ENCODE measurements around the gene MAP1LC3A.

The MAP1LC3A gene

DNA sequence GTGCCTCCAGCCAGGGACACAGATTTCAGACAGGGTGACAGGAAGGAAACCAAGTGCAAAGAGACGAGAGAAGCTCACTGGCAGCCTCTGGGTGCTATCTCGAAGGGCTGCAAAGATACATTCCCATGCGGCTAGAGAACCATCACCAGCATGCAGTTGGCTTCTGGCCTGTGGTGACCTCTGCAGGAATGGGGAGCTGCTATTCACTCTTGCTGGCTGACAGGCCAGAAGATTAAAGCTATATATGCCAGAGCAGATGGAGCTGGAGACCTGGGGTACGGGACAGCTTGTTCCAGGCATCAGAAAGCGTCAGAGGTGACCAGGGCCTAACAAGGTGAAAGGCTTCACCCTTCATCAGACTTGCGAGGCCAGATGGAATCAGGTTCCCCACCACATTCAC is 20.0 kb downstream of the MAP1LC3A start:
- no peaks in the 10 kb centered on the region for H3K27me3 ChIP-seq (ENCODE audit: low read depth, low read length)
- peaks cover 4 to 5% of the 10 kb centered on the region in 2 donors for H3K4me1 ChIP-seq (ENCODE audit: control insufficient read depth in 1 of 2, insufficient read depth in 2 of 2, low read length in 2 of 2)
- peaks cover 11 to 31% of the 10 kb centered on the region in 2 donors for H3K36me3 ChIP-seq (ENCODE audit: control insufficient read depth in 1 of 2, insufficient read depth in 2 of 2, low read length in 2 of 2)
- H3K27ac ChIP-seq (ENCODE audit: low read length): no peak overlapping the region
- no peak overlapping the region for H3K4me3 ChIP-seq (ENCODE audit: low read depth in 1 of 2, low read length in 2 of 2)
- no peaks in the 10 kb centered on the region for H3K9me3 ChIP-seq (ENCODE audit: control insufficient read depth in 1 of 2, low read length in 2 of 2)

DNA sequence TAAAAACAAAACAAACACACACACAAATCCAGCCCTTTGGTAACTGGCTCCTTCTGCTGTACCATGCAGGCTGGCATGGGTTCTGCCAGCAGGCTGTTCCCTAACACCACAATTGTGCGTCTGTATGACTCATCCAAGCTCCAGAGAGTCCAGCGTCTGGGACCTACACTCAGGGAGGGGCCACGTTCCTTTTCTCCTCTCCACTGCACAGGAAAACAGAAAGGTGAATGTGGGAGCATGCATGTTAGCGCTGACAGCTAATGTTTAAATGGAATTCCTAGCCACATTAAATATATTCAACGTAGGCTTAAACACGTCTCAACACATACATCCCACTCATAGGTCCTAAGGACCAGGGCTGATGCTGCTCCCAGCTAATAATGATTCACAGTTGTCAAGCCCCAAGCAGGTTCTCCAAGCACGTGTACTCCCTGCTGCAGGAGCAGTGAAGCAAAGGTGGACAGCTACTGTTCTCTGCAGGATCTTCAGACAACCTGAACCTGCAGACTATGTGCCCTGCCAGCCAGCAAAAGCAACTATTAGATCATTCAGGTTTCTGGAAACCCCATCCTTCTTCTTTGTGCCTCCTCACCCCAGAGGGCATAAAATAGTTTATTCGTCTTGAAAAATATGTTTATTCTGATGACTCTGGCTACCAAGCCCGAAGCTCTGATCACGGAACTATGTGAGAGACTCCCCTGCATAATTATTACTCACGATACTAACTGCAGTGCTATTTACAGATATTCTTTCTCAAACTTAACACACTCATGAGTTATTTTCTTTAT is 20.9 kb downstream of the MAP1LC3A start:
- Histone ChIP-seq H3K27ac (ENCODE audit: low read length) (no peak overlapping the region), H3K4me1 (ENCODE audit: control insufficient read depth in 1 of 2, insufficient read depth in 2 of 2, low read length in 2 of 2) (peaks cover 4 to 5% of the 10 kb centered on the region in 2 donors), H3K27me3 (ENCODE audit: low read depth, low read length) (no peaks in the 10 kb centered on the region), H3K4me3 (ENCODE audit: low read depth in 1 of 2, low read length in 2 of 2) (no peak overlapping the region), H3K36me3 (ENCODE audit: control insufficient read depth in 1 of 2, insufficient read depth in 2 of 2, low read length in 2 of 2) (peaks cover 5 to 23% of the 10 kb centered on the region in 2 donors), H3K9me3 (ENCODE audit: control insufficient read depth in 1 of 2, low read length in 2 of 2) (no peaks in the 10 kb centered on the region)

DNA sequence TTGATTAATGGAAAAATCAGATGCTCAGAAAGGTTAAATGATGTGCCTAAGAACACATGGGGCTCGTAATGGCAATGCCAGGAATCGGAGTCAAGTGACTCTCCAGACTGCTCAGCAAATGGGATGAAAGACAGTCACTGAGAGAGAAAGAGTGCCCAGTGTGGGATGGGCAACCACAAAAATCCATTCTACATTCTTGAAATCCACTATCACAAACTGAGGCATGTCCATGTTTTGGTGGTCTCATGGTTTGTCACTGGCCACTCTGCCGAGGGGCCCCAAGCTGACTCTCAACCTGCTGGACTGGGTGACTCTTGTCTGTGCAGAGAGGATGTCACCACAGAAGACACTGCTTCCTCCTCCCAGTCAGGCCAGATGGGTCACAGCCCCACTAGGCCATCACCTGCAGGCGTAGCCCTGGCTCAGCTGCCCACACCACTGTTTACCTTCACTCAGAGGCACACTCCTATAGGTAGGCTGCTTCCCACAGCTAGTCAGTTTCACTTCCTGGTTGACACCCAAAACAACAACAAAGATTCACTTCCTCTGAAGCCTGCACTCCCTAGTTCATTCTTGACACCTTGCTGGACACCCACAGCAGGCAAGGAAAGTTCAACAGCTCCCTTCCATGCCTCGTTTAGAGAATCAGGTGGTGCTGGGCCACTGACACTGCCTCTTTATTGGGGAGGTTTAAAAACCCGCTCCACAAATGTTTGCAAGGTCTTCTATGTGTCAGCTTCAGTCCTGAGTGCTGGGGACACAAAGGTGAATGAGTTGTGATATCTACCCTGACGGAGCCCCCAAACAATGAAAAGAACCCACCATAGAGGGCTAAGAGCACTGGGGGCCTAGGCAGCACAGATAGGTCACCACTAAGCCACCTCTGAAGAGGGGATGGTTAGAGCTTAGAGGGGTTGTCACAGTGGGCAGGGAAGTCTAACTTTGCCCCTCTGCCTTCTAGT is 21.7 kb downstream of the MAP1LC3A start:
- no peaks in the 10 kb centered on the region for H3K27me3 ChIP-seq (ENCODE audit: low read depth, low read length)
- peaks cover 8 to 21% of the 10 kb centered on the region in 2 donors for H3K36me3 ChIP-seq (ENCODE audit: control insufficient read depth in 1 of 2, insufficient read depth in 2 of 2, low read length in 2 of 2)
- no peaks in the 10 kb centered on the region for H3K9me3 ChIP-seq (ENCODE audit: control insufficient read depth in 1 of 2, low read length in 2 of 2)
- H3K4me1 ChIP-seq (ENCODE audit: control insufficient read depth in 1 of 2, insufficient read depth in 2 of 2, low read length in 2 of 2): peaks cover 4 to 5% of the 10 kb centered on the region in 2 donors
- H3K4me3 ChIP-seq (ENCODE audit: low read depth in 1 of 2, low read length in 2 of 2): no peak overlapping the region
- H3K27ac ChIP-seq (ENCODE audit: low read length): no peak overlapping the region

DNA sequence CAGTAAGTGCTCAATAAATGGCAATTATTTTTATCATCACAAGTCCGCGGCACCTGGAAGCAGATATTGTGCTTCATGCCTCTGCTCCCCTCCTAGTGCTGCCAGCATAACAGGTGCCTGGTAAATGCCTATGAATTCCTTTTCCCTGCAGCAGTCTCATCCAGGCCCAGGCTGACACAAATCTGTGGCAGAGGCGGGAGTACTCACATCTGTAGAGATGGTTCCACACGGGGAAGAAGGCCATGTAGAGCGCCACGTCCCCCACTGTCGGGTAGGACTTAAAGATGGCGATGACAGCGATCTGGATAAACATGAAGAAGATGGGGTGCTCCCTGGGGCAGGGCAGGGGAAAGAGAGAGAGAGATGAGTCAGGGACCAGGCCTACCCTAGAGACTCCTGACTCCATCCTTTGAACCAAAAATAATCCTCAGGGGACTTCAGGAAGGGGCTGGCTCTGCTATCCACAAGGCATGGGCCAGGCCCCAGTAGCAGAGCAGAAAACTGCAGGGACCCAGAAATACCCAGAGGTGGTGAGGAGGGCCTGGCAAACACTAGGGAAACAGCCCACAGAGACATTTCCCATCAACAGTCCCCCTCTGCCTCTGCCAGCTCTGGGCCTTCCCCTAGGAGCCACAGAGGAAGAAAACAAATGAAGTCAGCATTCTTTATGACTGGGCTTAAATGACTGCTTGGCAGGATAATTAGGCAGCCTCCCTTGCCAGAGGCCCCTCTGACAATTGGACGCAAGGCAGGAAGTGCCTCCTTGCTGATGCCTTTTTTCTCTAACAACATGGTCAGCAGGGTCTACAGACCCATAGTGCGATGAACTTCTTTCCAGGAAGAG is 23.0 kb downstream of the MAP1LC3A start:
- Histone ChIP-seq H3K4me3 (ENCODE audit: low read depth in 1 of 2, low read length in 2 of 2) (no peak overlapping the region), H3K4me1 (ENCODE audit: control insufficient read depth in 1 of 2, insufficient read depth in 2 of 2, low read length in 2 of 2) (peaks cover 4 to 5% of the 10 kb centered on the region in 2 donors), H3K27ac (ENCODE audit: low read length) (no peak overlapping the region), H3K9me3 (ENCODE audit: control insufficient read depth in 1 of 2, low read length in 2 of 2) (no peaks in the 10 kb centered on the region), H3K36me3 (ENCODE audit: control insufficient read depth in 1 of 2, insufficient read depth in 2 of 2, low read length in 2 of 2) (peaks cover 8 to 20% of the 10 kb centered on the region in 2 donors), H3K27me3 (ENCODE audit: low read depth, low read length) (no peaks in the 10 kb centered on the region)

DNA sequence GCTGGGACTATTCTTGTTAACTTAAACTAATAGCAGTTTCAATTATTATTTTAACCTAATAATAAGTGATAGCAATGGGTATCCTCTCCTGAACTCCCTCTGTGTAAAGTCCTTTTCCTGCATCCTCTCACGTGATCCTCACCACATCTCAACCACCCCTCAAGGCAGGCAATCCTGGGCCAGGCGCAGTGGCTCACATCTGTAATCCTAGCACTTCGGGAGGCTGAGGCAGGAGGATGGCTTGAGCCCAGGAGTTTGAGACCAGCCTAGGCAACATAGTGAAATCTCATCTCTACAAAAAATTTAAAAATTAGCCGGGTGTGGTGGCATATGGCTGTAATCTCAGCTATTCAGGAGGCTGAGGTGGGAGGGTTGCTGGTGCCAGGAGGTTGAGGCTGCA is 23.7 kb downstream of the MAP1LC3A start:
- Histone ChIP-seq H3K27me3 (ENCODE audit: low read depth, low read length) (no peaks in the 10 kb centered on the region), H3K36me3 (ENCODE audit: control insufficient read depth in 1 of 2, insufficient read depth in 2 of 2, low read length in 2 of 2) (peaks cover 8 to 19% of the 10 kb centered on the region in 2 donors), H3K4me3 (ENCODE audit: low read depth in 1 of 2, low read length in 2 of 2) (no peak overlapping the region), H3K4me1 (ENCODE audit: control insufficient read depth in 1 of 2, insufficient read depth in 2 of 2, low read length in 2 of 2) (peaks cover 4 to 5% of the 10 kb centered on the region in 2 donors), H3K9me3 (ENCODE audit: control insufficient read depth in 1 of 2, low read length in 2 of 2) (no peaks in the 10 kb centered on the region), H3K27ac (ENCODE audit: low read length) (no peak overlapping the region)

DNA sequence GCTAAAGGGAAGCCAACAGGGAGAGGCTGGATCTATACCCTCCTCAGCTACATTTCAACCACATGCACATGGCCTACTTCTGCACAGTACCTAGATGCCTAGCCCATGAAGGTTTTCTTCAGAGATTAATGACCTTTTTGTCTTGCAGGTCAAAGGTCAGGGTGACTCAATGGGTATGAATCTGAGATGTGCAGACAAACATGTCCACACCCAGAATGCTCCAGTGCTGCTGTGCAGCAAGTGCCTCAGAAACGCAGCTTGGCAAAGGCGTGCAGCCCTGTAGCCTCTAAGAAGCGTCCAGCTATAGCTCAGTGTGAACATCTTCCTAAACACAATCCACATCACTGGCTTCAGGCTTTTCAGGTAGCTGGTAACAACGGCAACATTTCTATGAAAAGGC is 24.4 kb downstream of the MAP1LC3A start:
- Histone ChIP-seq H3K9me3 (ENCODE audit: control insufficient read depth in 1 of 2, low read length in 2 of 2) (no peaks in the 10 kb centered on the region), H3K4me1 (ENCODE audit: control insufficient read depth in 1 of 2, insufficient read depth in 2 of 2, low read length in 2 of 2) (peaks cover 4 to 5% of the 10 kb centered on the region in 2 donors), H3K27ac (ENCODE audit: low read length) (no peak overlapping the region), H3K36me3 (ENCODE audit: control insufficient read depth in 1 of 2, insufficient read depth in 2 of 2, low read length in 2 of 2) (peaks cover 8 to 25% of the 10 kb centered on the region in 2 donors), H3K27me3 (ENCODE audit: low read depth, low read length) (no peaks in the 10 kb centered on the region), H3K4me3 (ENCODE audit: low read depth in 1 of 2, low read length in 2 of 2) (no peak overlapping the region)

DNA sequence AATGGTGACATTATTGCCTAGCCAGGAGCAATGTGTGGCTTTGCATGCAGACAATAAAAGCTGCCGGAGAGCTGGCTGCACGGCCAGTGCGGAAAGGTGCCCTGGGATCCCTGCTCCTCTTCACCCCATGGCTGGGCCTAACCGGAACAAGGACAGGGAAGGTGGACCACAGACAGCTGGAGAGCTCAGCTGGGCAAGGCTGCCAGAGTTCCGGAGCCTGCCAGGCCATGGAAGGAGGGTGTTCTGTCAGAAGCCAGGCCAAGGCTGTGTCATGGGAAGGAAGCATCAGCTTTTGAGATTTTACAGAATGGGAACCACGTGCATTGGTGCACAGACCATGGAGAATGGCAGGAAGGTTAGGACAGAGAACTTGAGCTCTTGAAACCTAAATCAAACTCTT is 25.0 kb downstream of the MAP1LC3A start:
- no peaks in the 10 kb centered on the region for H3K27me3 ChIP-seq (ENCODE audit: low read depth, low read length)
- H3K27ac ChIP-seq (ENCODE audit: low read length): no peak overlapping the region
- peaks cover 5 to 28% of the 10 kb centered on the region in 2 donors for H3K36me3 ChIP-seq (ENCODE audit: control insufficient read depth in 1 of 2, insufficient read depth in 2 of 2, low read length in 2 of 2)
- H3K4me3 ChIP-seq (ENCODE audit: low read depth in 1 of 2, low read length in 2 of 2): no peak overlapping the region
- no peaks in the 10 kb centered on the region for H3K9me3 ChIP-seq (ENCODE audit: control insufficient read depth in 1 of 2, low read length in 2 of 2)
- peaks cover 2 to 4% of the 10 kb centered on the region in 2 donors for H3K4me1 ChIP-seq (ENCODE audit: control insufficient read depth in 1 of 2, insufficient read depth in 2 of 2, low read length in 2 of 2)

DNA sequence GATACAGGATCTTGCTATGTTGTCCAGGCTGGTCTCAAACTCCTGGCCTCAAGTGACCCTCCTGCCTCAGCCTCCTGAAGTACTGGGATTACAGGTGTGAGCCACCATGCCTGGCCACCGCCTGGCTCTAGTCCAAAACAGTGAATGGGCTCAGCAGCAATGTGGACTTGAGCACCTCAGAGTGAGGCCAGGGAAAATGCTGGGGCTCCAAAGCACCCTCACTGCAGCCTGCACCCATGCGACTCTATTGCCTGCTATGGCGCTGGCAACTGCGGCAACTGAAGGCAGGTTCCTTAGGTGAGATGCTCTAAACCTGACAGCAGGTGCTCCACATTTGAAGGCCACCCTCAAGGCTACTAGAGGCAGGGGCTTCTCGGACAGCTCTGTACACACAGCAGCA is 26.5 kb downstream of the MAP1LC3A start:
- Histone ChIP-seq H3K4me3 (ENCODE audit: low read depth in 1 of 2, low read length in 2 of 2) (no peak overlapping the region), H3K36me3 (ENCODE audit: control insufficient read depth in 1 of 2, insufficient read depth in 2 of 2, low read length in 2 of 2) (peaks cover 4 to 26% of the 10 kb centered on the region in 2 donors), H3K4me1 (ENCODE audit: control insufficient read depth in 1 of 2, insufficient read depth in 2 of 2, low read length in 2 of 2) (peaks cover 0 to 4% of the 10 kb centered on the region in 2 donors), H3K9me3 (ENCODE audit: control insufficient read depth in 1 of 2, low read length in 2 of 2) (no peaks in the 10 kb centered on the region), H3K27ac (ENCODE audit: low read length) (no peak overlapping the region), H3K27me3 (ENCODE audit: low read depth, low read length) (no peaks in the 10 kb centered on the region)

DNA sequence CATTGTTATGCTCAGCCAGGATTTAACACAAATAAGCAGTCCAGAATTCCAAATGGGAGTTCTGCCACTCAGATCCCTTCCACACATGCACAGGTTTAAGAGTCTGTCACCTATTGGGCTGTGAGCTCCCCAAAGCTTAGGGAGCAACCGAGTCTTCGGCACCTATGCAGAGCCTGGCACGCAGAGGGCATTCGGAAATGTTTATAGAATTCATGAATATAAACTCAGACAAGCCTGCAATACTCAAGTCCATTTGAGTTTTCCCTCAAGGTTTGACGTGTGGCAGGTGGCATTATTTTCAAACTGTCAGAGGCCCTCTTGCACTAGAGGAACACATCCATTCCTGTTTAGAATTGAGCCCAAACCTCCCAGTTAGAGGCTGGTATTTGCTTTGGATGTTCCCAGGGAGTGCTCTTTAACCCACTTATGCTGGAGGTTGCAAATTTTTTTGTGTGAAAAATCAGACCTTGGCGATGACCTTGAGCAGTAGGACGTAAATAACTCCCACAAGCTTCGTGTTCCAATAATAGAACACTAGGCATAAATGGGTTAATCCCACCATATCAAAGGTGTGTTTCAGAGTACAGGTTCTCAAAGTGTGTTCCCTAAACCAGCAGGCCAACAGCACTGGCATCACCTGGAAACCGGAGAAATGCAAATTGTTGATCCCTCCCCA is 28.1 kb downstream of the MAP1LC3A start:
- Histone ChIP-seq H3K4me1 (ENCODE audit: control insufficient read depth in 1 of 2, insufficient read depth in 2 of 2, low read length in 2 of 2) (peaks cover 0 to 4% of the 10 kb centered on the region in 2 donors), H3K36me3 (ENCODE audit: control insufficient read depth in 1 of 2, insufficient read depth in 2 of 2, low read length in 2 of 2) (peaks cover 4 to 26% of the 10 kb centered on the region in 2 donors), H3K27me3 (ENCODE audit: low read depth, low read length) (no peaks in the 10 kb centered on the region), H3K9me3 (ENCODE audit: control insufficient read depth in 1 of 2, low read length in 2 of 2) (no peaks in the 10 kb centered on the region), H3K27ac (ENCODE audit: low read length) (no peak overlapping the region), H3K4me3 (ENCODE audit: low read depth in 1 of 2, low read length in 2 of 2) (no peak overlapping the region)

DNA sequence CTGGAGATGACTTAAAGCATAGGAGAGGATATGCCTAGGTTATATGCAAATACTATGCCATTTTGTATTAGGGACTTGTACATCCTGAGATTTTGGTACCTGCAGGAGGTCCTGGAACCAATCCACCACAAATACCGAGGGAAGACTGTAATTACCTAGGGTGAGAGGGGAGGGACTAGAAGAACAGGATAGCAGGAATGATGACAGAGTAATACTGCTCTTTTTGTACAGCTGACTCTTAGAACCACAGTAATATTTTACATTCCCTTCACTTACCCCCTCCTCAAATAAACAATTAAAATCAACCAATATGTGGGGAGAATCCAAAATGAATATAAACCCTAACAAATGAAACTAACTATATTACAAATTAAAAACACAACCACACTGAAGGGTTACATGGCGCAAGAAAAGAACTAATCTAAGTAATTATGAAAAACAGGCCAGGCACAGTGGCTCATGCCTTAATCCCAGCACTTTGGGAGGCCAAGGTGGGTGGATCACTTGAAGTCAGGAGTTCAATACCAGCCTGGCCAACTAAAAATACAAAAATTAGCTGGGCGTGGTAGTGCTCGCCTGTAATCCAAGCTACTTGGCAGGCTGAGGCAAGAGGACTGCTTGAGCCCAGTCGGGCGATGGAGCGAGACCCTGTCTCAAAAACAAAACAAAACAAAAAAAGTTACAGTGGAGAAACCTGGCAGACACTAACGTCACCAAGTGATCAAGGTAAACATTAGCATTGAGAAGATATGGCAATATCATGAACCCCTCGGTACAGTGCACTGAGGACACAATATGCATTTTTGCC is 37.1 kb downstream of the MAP1LC3A start:
- Histone ChIP-seq H3K4me3 (ENCODE audit: low read depth in 1 of 2, low read length in 2 of 2) (no peak overlapping the region), H3K9me3 (ENCODE audit: control insufficient read depth in 1 of 2, low read length in 2 of 2) (no peaks in the 10 kb centered on the region), H3K27me3 (ENCODE audit: low read depth, low read length) (no peaks in the 10 kb centered on the region), H3K4me1 (ENCODE audit: control insufficient read depth in 1 of 2, insufficient read depth in 2 of 2, low read length in 2 of 2) (no peaks in the 10 kb centered on the region), H3K27ac (ENCODE audit: low read length) (no peak overlapping the region), H3K36me3 (ENCODE audit: control insufficient read depth in 1 of 2, insufficient read depth in 2 of 2, low read length in 2 of 2) (no peaks in the 10 kb centered on the region)
